Lung (tissue), 12 donors: ENCODE results near the gene GLRA1. TPM values are rescaled to one million over a fixed set of nuclear protein-coding genes. Genes with fewer than 3 reads are reported as not detected.

ENCODE experiments used
- ATAC-seq: fragments of 200-7000 bp; cut with Tn5 transposase; one replicate; pipeline ENCODE4 v1.9.1; 2020; ENCODE audit warnings: moderate number of reproducible peaks; ENCODE audit not compliant: insufficient read depth, low FRiP score
- DNase-seq, 3 donors: peaks; one replicate each; pipeline ENCODE4 v3.0.0-alpha.2; 2013 to 2017
- H3K27ac ChIP-seq, 2 donors: one replicate each; pipeline ENCODE4 v1.5.1; 2013; ENCODE audit warnings: mild to moderate bottlenecking in 2 of 2, moderate library complexity in 2 of 2, control low read depth in 1 of 2, inconsistent platforms in 1 of 2, low read depth in 1 of 2, low read length in 1 of 2
- H3K27me3 ChIP-seq, 3 donors: one replicate each; pipeline ENCODE4 v1.5.1; 2013; ENCODE audit warnings: low read length in 2 of 3; ENCODE audit not compliant: control insufficient read depth in 3 of 3, insufficient read depth in 3 of 3
- H3K36me3 ChIP-seq, 4 donors: one replicate each; pipeline ENCODE4 v1.5.1; 2013; ENCODE audit warnings: low read length in 4 of 4, mild to moderate bottlenecking in 1 of 4, moderate library complexity in 1 of 4; ENCODE audit not compliant: control insufficient read depth in 4 of 4, insufficient read depth in 4 of 4
- H3K4me1 ChIP-seq, 5 donors: one replicate each; pipeline ENCODE4 v1.5.1; 2013; ENCODE audit warnings: low read length in 5 of 5, mild to moderate bottlenecking in 2 of 5, moderate library complexity in 1 of 5; ENCODE audit not compliant: control insufficient read depth in 5 of 5, insufficient read depth in 5 of 5
- H3K4me3 ChIP-seq: one replicate; pipeline ENCODE4 v1.5.1; 2013; ENCODE audit warnings: mild to moderate bottlenecking, control low read depth, moderate library complexity
- H3K9ac ChIP-seq, 2 donors: one replicate each; pipeline ENCODE4 v1.5.1; 2013; ENCODE audit warnings: low read length in 2 of 2, control low read depth in 1 of 2; ENCODE audit not compliant: insufficient read depth in 1 of 2
- H3K9me3 ChIP-seq, 4 donors: one replicate each; pipeline ENCODE4 v1.5.1; 2013; ENCODE audit warnings: low read length in 3 of 4, mild to moderate bottlenecking in 1 of 4, moderate library complexity in 1 of 4; ENCODE audit not compliant: control insufficient read depth in 4 of 4, insufficient read depth in 3 of 4
- CTCF ChIP-seq: IDR thresholded peaks from 2 replicates; pipeline ENCODE4 v1.5.1; 2012; ENCODE audit warnings: mild to moderate bottlenecking; ENCODE audit errors: control extremely low read depth, extremely low read depth
- WGBS, 2 donors: extraction: QIAGEN DNeasy Blood & Tissue Kit; methylation state at CpG; one replicate each; pipeline ENCODE4 v1.1.7; 2013; 5-methylcytosine and 5-hydroxymethylcytosine counted together
- polyA plus RNA-seq, 2 donors: library from polyadenylated mRNA; stranded (reverse); fragments of 200-250 nt; gene quantifications; one replicate each; pipeline ENCODE4 v1.2.1, GENCODE V29; 2013
- total RNA-seq, 2 donors: library from RNA; depleted of rRNA in 1 of 2; stranded (reverse); fragments of >200 nt in 1 of 2; gene quantifications; one replicate each; pipeline ENCODE4 v1.2.1, GENCODE V29; 2014 to 2021
- donor health status: control.
- donor health status: control.
- donor health status: Bipolar disorder and iron deficiency.
- donor health status: healthy.
- donor health status: DM: yes; HTN: yes; CAD: no.

GLRA1 gene
- total and polyA plus RNA-seq, 4 donors: not detected

- Histone ChIP-seq H3K27ac (no peak overlapping the region), H3K36me3 (no peaks in the 10 kb centered on the region), H3K4me3 (no peak overlapping the region), H3K27me3 (peaks cover 0 to 3% (median 0%) of the 10 kb centered on the region in 3 donors), H3K9me3 (no peaks in the 10 kb centered on the region), H3K9ac (no peak overlapping the region), H3K4me1 (peaks cover 0 to 60% (median 7%) of the 10 kb centered on the region in 5 donors)
- no peak for ATAC-seq
- no peak for TF ChIP-seq CTCF
- DNase-seq: peak; percentile 71 to 89 (median 86)
Measured at GRCh38 chr5:151904909-151905308, 19.7 kb downstream of the GLRA1 start.

- no peak overlapping the region for H3K9ac ChIP-seq
- H3K4me3 ChIP-seq: no peak overlapping the region
- H3K4me1 ChIP-seq: peaks cover 2 to 67% (median 7%) of the 10 kb centered on the region in 5 donors
- H3K36me3 ChIP-seq: no peaks in the 10 kb centered on the region
- TF ChIP-seq CTCF: no peak
- DNase-seq: no peak
- 50 to 53% methylated on average over 6 of the region's 6 CpGs for WGBS, 2 donors
- H3K27ac ChIP-seq: no peak overlapping the region
- peaks cover 0 to 3% (median 0%) of the 10 kb centered on the region in 3 donors for H3K27me3 ChIP-seq
- no peak for ATAC-seq
- no peaks in the 10 kb centered on the region for H3K9me3 ChIP-seq
Measured at GRCh38 chr5:151904127-151904526, 20.5 kb downstream of the GLRA1 start.

- Histone ChIP-seq H3K27ac (no peak overlapping the region), H3K9me3 (no peaks in the 10 kb centered on the region), H3K27me3 (peaks cover 0 to 2% (median 0%) of the 10 kb centered on the region in 3 donors), H3K9ac (no peak overlapping the region), H3K4me1 (peaks cover 2 to 67% (median 7%) of the 10 kb centered on the region in 5 donors), H3K4me3 (no peak overlapping the region), H3K36me3 (no peaks in the 10 kb centered on the region)
- TF ChIP-seq CTCF: no peak
- ATAC-seq (no peak), DNase-seq (no peak)
- 37 to 47% methylated on average over 2 of the region's 2 CpGs for WGBS, 2 donors
Measured at GRCh38 chr5:151903243-151903653, 21.4 kb downstream of the GLRA1 start.

GRCh38 chr5:151902215-151902614 lies 22.4 kb downstream of the GLRA1 start:
- ATAC-seq: no peak
- 70 to 77% methylated on average over 4 of the region's 4 CpGs for WGBS, 2 donors
- Histone ChIP-seq H3K27me3 (no peaks in the 10 kb centered on the region), H3K27ac (no peak overlapping the region), H3K4me3 (no peak overlapping the region), H3K36me3 (no peaks in the 10 kb centered on the region), H3K9ac (no peak overlapping the region), H3K9me3 (no peaks in the 10 kb centered on the region), H3K4me1 (peaks cover 2 to 67% (median 7%) of the 10 kb centered on the region in 5 donors)
- TF ChIP-seq CTCF: no peak
- no peak for DNase-seq
